Measurements from ENCODE around the gene UBE2R2. TPM values are rescaled to one million over a fixed set of nuclear protein-coding genes. Genes with fewer than 3 reads are reported as not detected.
"Not testable (repeated sequence)": the region's sequence is repeated elsewhere in the genome, so short reads cannot be mapped to it uniquely, and the experiment has no call there.

The UBE2R2 gene
- total RNA-seq (2014; rRNA removed; shearing (Covaris generic)): 21.4 and 31.9 TPM in 2 replicates

GRCh38 chr9:33816327-33817252, at the start of gene UBE2R2:
TSS of gene UBE2R2 (plus strand) at chr9:33817160. CDS start at chr9:33817758, 598 bp downstream.
- DNase-seq (ENCODE audit: low read depth): peak; percentile 89

DNA sequence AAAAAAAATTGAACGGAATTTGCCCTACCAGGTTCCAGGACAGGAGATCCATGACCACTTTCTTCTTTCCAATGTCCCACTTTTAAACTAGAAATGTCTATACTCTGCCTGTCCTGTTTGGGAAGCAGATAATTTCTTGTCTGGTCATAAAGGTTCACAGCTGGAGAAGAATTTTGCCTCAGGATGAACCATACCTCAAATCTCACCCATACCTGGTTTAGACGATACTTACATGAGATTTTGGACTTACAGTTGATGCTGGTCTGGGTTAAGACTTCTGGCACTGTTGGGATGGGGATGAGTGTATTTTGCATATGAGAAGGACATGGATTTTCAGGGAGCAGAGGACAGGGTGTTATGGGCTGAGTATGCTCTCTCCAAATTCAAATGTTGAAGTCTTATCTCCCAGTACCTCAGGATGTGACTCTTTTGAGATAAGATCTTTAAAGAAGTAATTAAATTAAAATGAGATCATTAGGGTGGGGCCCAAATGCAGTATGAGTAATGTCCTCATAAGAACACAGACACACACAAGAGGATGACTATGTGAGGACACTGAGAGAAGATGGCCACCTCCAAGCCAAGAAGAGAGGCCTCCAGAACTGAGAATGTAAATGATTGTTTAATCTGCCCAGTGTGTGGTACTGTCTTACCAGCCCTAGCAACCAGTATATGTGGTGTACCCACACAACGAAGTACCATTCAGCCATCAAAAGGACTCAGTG, 46.6 kb upstream of the UBE2R2 start:
- peak; percentile 78 for DNase-seq (ENCODE audit: low read depth)

DNA sequence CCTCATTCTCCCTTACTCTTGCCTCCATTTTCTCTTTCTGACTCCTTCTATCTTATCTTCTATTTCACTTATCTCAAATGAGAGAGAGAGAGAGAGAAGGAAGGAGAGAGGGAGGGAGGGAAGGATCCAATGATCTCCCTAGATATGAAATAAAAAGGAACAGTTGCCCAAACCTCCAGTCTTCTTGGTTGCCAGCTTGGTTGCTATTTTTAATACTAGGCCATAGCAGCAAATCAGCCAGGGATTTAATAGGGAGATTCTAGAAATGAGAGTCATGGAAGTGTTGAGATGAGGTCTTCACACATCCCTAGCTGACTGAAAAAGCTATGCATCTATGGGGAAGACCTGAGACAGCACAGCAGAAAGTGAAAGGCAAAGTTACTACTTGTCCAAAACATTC, 43.8 kb upstream of the UBE2R2 start:
- DNase-seq (ENCODE audit: low read depth): not testable (repeated sequence)

- not testable (repeated sequence) for DNase-seq (ENCODE audit: low read depth)
Measured at GRCh38 chr9:33774074-33774659, 42.8 kb upstream of the UBE2R2 start.

- DNase-seq (ENCODE audit: low read depth): no peak
Measured at GRCh38 chr9:33776578-33776977, 40.4 kb upstream of the UBE2R2 start.

DNA sequence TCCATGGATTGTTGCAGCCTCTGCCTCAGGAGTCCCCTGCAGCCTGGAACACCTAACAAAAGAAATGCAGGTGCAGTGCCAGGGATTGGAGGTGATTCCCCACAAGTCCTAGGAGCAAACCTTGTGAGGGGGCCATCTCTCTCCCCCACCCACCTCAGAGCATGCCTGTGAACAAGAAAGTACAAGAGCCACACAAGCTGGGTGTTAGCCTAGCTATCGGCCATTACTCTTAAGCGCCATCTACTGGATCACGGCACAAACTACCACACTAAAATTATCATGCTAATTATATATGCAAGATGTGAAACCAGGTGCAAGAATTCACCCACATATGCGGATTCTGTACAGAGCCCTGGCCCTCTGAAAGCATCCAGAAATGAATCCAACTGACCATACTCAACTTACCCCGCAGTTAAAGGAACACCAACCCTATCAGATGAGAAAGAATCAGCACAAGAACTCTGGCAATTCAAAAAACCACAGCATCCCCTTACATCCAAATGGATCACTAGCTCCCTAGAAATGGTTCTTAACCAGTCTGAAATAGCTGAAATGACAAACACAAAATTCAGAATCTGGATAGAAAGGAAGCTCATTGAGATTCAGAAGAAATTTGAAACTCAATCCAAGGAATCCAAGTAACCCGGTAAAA, 38.1 kb upstream of the UBE2R2 start:
- DNase-seq (ENCODE audit: low read depth): peak; percentile 61

GRCh38 chr9:33780276-33780675, 36.7 kb upstream of the UBE2R2 start:
- DNase-seq (ENCODE audit: low read depth): no peak

DNA sequence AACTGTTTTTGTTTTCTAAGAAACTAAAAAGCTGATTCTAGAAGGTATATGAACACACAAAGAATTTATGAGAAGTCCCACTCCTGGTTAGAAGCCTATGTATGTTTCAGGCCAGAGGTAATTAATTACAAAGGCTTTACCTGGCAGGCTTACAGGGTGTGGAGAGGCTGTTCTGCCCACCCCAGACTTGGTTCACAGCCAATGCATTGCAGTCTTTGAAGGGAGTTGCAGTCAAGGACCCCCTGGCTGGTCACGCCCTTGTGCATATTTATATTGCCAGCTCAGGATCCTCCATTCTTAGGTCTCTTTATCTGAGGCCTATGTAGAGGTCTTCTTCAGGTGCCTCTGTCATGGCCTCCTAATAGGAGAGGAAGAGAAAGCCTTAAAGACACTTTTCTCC, 35.2 kb upstream of the UBE2R2 start:
- no peak for DNase-seq (ENCODE audit: low read depth)

DNA sequence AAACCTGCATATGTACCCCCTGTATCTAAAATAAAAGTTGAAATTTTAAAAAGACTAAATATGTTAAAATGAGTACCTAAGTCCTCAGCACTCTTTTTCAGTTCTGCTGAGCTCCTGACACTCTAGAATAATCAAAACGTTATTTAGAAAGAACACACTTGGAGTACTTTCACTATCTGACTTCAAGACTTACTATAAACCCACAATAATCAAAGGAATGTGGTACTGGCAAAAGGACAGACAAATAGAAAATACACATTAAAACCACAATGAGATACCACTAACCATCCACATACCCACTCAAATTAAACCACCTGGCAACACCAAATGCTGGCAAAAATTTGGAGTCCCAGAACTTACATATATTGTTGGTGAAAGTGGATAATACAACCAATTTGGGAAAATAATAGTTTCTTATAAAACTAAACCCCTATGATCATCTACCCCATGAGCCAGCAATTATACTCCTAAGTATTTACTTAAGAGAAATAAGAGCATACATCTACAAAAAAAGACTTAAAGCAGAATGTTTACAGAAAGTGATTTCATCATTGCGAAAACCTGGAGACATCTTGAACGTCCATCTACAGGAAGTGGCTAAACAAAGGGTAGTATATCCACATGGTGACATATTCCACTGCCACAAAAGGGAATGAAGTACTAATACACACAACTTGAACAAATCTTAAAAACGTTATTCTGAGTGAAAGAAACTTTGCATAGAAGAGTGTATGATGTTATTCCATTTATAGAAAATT, 34.4 kb upstream of the UBE2R2 start:
- peak; percentile 72 for DNase-seq (ENCODE audit: low read depth)

GRCh38 chr9:33785914-33786313, 31.0 kb upstream of the UBE2R2 start:
- peak; percentile 45 for DNase-seq (ENCODE audit: low read depth)

DNA sequence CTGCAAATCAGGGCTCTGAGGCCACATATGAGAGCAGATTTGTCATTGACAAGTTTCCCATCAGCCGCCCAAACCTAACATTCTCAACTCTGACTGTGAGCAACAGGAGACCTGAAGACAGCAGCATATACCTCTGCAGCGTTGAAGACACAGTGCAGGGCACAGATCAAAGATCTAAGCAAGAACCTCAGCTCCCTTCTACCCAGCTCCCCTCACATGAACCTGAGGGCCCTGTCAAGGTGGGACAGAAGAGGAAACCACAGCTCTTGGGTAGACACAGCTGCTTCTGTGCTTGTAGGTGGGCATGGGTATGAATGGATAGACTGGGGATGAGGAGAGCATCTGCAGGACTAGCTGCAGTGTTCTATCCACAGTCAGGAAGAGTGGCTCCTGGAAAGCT, 30.3 kb upstream of the UBE2R2 start:
- no peak for DNase-seq (ENCODE audit: low read depth)

DNA sequence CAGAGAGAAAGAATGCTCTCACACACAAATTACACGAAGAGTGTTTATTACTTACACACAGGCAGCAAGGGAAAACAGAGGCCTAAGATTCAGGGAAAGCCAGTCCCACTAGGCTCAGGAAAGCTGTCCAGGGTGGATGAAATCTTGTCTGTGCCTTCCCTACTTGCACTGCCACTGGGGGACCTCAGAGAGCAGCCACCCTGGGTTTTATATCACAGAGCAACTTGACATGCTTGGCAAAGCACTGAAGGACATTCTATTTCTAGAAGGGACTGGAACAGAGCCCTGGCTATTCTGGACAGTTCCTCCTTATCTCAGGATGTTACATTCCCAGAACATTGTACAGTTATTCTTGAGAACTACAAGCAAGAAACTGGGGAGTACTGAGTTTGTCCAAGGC, 29.1 kb upstream of the UBE2R2 start:
- DNase-seq (ENCODE audit: low read depth): no peak

DNA sequence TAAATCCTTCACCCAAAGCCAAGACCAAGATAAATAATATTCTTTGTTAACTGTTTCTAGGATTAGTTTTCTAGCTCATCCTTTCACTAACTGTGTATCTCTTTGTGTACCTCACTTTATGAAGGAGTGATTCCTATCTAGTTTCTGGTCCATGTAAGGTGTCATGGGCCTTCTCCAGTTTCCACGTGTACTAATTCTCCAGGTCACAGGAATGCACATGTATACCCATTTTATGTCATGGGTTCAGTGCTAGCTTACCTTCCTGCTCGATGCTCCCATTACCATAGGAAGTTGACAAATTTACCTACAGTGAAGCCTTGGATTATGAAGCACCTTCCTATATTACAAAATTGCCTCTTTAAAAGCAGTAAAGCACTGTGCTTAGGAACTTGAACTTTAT, 27.5 kb upstream of the UBE2R2 start:
- DNase-seq (ENCODE audit: low read depth): not testable (repeated sequence)

DNA sequence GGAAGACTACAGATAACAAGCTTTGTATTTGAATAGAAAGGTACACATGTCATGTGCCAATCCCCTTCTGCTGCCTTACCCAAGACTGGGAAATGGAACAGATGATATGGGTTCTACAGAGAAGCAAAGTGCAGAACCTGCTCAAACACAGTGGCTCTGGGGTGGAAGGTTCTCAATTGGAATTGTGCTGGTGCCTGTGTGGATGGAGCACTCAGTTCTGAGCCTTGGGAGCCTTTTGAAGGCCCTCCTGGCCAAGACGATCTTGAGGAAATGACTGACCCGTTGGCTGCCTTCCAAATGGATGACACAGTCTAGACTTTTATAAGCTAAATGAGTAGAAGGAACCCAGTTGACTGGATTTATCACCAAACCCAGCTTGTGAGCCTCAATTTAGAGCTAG, 25.8 kb upstream of the UBE2R2 start:
- peak; percentile 89 for DNase-seq (ENCODE audit: low read depth)

- DNase-seq (ENCODE audit: low read depth): not testable (repeated sequence)
Measured at GRCh38 chr9:33793496-33793895, 23.5 kb upstream of the UBE2R2 start.

- DNase-seq (ENCODE audit: low read depth): peak; percentile 46
Measured at GRCh38 chr9:33794560-33794959, 22.4 kb upstream of the UBE2R2 start.

DNA sequence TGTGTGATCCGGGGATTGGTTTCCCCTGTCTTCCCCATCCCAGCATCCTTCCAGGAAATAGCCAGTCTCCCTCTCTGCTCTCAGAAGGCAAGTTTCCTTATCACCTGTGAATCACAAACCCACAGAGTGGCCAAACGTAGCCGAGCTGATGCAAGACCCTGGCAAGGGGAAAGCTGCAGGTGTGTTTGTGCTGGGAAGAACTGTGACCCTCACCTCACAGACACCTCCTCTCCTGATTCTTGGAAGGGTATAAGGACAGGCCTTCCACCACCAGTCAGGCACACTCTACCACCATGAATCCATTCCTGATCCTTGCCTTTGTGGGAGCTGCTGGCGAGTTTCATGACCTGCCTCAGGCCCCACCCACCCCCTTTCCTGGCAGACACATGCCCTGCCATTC, 21.7 kb upstream of the UBE2R2 start, which contains the start of gene PRSS3:
Gene PRSS3, plus strand, starts transcription at position 281 of the 400 bp plus-strand sequence. Its CDS starts 13 bp downstream, at position 294.
- no peak for DNase-seq (ENCODE audit: low read depth)

DNA sequence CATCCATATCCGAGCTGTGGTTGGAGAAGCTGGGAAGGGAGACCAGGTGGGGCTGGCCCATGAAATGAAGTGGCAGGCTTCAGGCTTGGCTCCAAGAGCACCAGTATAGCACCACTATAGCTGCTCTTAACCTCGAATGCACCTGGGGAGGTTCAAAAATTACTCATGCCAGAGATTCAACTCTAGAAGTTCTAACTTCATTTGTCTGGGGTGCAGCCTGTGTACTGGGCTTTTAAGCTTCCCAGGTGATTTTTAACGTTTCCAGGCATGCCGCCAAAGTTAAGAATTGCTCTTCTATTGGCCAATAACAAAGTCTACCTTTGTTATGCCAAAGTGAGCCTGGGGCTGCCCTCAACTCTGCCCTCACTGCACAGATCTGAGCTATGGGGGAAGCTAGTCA, 21.1 kb upstream of the UBE2R2 start:
- no peak for DNase-seq (ENCODE audit: low read depth)

DNA sequence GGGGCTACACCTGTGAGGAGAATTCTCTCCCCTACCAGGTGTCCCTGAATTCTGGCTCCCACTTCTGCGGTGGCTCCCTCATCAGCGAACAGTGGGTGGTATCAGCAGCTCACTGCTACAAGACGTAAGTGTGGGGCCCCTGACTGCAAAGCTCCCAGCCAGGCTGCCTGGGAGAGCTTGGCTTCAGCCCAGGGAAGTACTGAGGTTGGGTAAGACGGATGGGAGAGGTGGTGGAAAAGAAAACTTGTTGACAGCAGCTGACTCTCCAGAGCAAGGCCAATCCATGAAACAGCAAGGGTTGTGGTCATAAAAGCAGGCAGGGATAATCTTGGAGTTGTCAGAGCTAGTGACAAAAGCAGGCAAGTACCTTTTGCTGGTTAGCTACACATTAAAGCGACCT, 20.3 kb upstream of the UBE2R2 start:
- not testable (repeated sequence) for DNase-seq (ENCODE audit: low read depth)

DNA sequence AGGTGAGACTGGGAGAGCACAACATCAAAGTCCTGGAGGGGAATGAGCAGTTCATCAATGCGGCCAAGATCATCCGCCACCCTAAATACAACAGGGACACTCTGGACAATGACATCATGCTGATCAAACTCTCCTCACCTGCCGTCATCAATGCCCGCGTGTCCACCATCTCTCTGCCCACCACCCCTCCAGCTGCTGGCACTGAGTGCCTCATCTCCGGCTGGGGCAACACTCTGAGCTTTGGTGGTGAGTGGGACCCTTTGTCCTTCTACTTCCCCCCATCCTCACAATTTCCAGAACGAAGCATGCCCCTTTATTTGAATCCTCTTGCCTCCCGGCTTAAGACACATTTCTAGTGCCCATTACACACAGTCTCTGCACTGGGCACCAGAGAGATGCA, 19.1 kb upstream of the UBE2R2 start:
- DNase-seq (ENCODE audit: low read depth): no peak

GRCh38 chr9:33798545-33798944, 18.4 kb upstream of the UBE2R2 start:
- no peak for DNase-seq (ENCODE audit: low read depth)

Measured in M059J (cell line).